H9 (cell line): ENCODE data around the gene OPA3. TPM values are rescaled to one million over a fixed set of nuclear protein-coding genes. Genes with fewer than 3 reads are reported as not detected.

Experiments used
- DNase-seq: peaks from one replicate; pipeline ENCODE4 v3.0.0-alpha.2; 2017
- H2AFZ ChIP-seq: one replicate; pipeline ENCODE4 v1.6.1; 2013; ENCODE audit warnings: mild to moderate bottlenecking, low read length, control low read depth, moderate library complexity
- H2AK5ac ChIP-seq: 2 replicates; pipeline ENCODE4 v1.6.1; 2013; ENCODE audit warnings: low read length, control low read depth, mixed read lengths; ENCODE audit not compliant: insufficient read length
- H2BK120ac ChIP-seq: one replicate; pipeline ENCODE4 v1.6.1; 2013; ENCODE audit warnings: low read depth, mild to moderate bottlenecking, low read length, control low read depth, inconsistent platforms; ENCODE audit not compliant: poor library complexity, severe bottlenecking
- H2BK12ac ChIP-seq: 2 replicates; pipeline ENCODE4 v1.6.1; 2013; ENCODE audit warnings: low read length, control low read depth, mixed read lengths, low read depth; ENCODE audit not compliant: insufficient read length
- H2BK15ac ChIP-seq: 2 replicates; pipeline ENCODE4 v1.6.1; 2013; ENCODE audit warnings: low read depth, low read length, control low read depth
- H2BK20ac ChIP-seq: one replicate; pipeline ENCODE4 v1.6.1; 2013; ENCODE audit warnings: low read depth, mild to moderate bottlenecking, low read length, control low read depth, inconsistent platforms; ENCODE audit not compliant: poor library complexity, severe bottlenecking
- H2BK5ac ChIP-seq: 2 replicates; pipeline ENCODE4 v1.6.1; 2013; ENCODE audit warnings: low read length, control low read depth, mixed read lengths; ENCODE audit not compliant: insufficient read length
- H3K14ac ChIP-seq: 2 replicates; pipeline ENCODE4 v1.6.1; 2013; ENCODE audit warnings: low read length, control low read depth; ENCODE audit not compliant: insufficient read depth
- H3K18ac ChIP-seq: 2 replicates; pipeline ENCODE4 v1.6.1; 2013; ENCODE audit warnings: low read depth, mild to moderate bottlenecking, mixed read lengths, low read length, control low read depth; ENCODE audit not compliant: insufficient read length
- H3K23ac ChIP-seq: 2 replicates; pipeline ENCODE4 v1.6.1; 2013; ENCODE audit warnings: low read length, control low read depth, mixed read lengths, low read depth; ENCODE audit not compliant: insufficient read length
- H3K23me2 ChIP-seq: 2 replicates; pipeline ENCODE4 v1.6.1; 2013; ENCODE audit warnings: low read depth, mild to moderate bottlenecking, mixed read lengths, low read length, control low read depth; ENCODE audit not compliant: insufficient read length, poor library complexity, severe bottlenecking
- H3K27ac ChIP-seq: 2 replicates; pipeline ENCODE4 v1.5.1; 2013; ENCODE audit warnings: low read length, control low read depth, mixed read lengths, low read depth; ENCODE audit not compliant: insufficient read length
- H3K27me3 ChIP-seq: 2 replicates; pipeline ENCODE4 v1.6.1; 2013; ENCODE audit warnings: low read length, control low read depth, inconsistent platforms; ENCODE audit not compliant: insufficient read depth
- H3K4ac ChIP-seq: 2 replicates; pipeline ENCODE4 v1.6.1; 2013; ENCODE audit warnings: low read depth, mild to moderate bottlenecking, control low read depth, inconsistent platforms, low read length, moderate library complexity
- H3K4me1 ChIP-seq: 2 replicates; pipeline ENCODE4 v1.6.1; 2013; ENCODE audit warnings: low read length, control low read depth, inconsistent platforms; ENCODE audit not compliant: insufficient read depth
- H3K4me2 ChIP-seq: 2 replicates; pipeline ENCODE4 v1.6.1; 2013; ENCODE audit warnings: low read length, control low read depth, mixed read lengths; ENCODE audit not compliant: insufficient read length, insufficient read depth
- H3K56ac ChIP-seq: 2 replicates; pipeline ENCODE4 v1.6.1; 2013; ENCODE audit warnings: low read depth, mild to moderate bottlenecking, mixed read lengths, low read length, control low read depth; ENCODE audit not compliant: insufficient read length
- H3K79me1 ChIP-seq: 2 replicates; pipeline ENCODE4 v1.6.1; 2013; ENCODE audit warnings: low read depth, mild to moderate bottlenecking, moderate library complexity, low read length, control low read depth, inconsistent platforms; ENCODE audit not compliant: insufficient read depth, poor library complexity, severe bottlenecking
- H3K79me2 ChIP-seq: 2 replicates; pipeline ENCODE4 v1.6.1; 2013; ENCODE audit warnings: low read length, control low read depth, inconsistent platforms; ENCODE audit not compliant: insufficient read depth
- H3K9ac ChIP-seq: 2 replicates; pipeline ENCODE4 v1.6.1; 2013; ENCODE audit warnings: low read length, control low read depth, mixed read lengths; ENCODE audit not compliant: insufficient read length; ENCODE audit errors: extremely low read depth
- H3K9me3 ChIP-seq: one replicate; pipeline ENCODE4 v1.6.1; 2013; ENCODE audit warnings: low read depth, low read length, inconsistent platforms; ENCODE audit not compliant: control insufficient read depth
- H3T11ph ChIP-seq: one replicate; pipeline ENCODE4 v1.6.1; 2013; ENCODE audit warnings: mild to moderate bottlenecking, low read length, control low read depth, inconsistent platforms
- H4K20me1 ChIP-seq: one replicate; pipeline ENCODE4 v1.6.1; 2013; ENCODE audit not compliant: control insufficient read depth, insufficient read length, insufficient read depth
- H4K5ac ChIP-seq: 2 replicates; pipeline ENCODE4 v1.6.1; 2013; ENCODE audit warnings: low read depth, mild to moderate bottlenecking, mixed read lengths, low read length, control low read depth; ENCODE audit not compliant: insufficient read length
- H4K8ac ChIP-seq: replicated peaks from 2 replicates; pipeline ENCODE4 v1.6.1; 2013; ENCODE audit warnings: low read length, control low read depth, mixed read lengths, low read depth; ENCODE audit not compliant: insufficient read length
- H4K91ac ChIP-seq: 2 replicates; pipeline ENCODE4 v1.6.1; 2013; ENCODE audit warnings: low read depth, mild to moderate bottlenecking, moderate library complexity, mixed read lengths, low read length, control low read depth; ENCODE audit not compliant: insufficient read length
- H3K27ac Mint-ChIP-seq, 3 experiments: 2 replicates in 2 of 3; 3 replicates in 1 of 3; pipeline ENCODE4 v1.8.0; 2020 to 2021; ENCODE audit warnings: mixed read lengths in 3 of 3, mild to moderate bottlenecking in 1 of 3, moderate library complexity in 1 of 3
- H3K27me3 Mint-ChIP-seq: 2 replicates; pipeline ENCODE4 v1.8.0; 2021; ENCODE audit warnings: low read depth, mild to moderate bottlenecking, moderate library complexity, mixed read lengths
- H3K36me3 Mint-ChIP-seq, 3 experiments: 2 replicates in 2 of 3; 3 replicates in 1 of 3; pipeline ENCODE4 v1.8.0; 2020 to 2021; ENCODE audit warnings: low read depth in 3 of 3, mixed read lengths in 3 of 3; ENCODE audit not compliant: insufficient read depth in 1 of 3
- H3K4me1 Mint-ChIP-seq, 2 experiments: 2 replicates each; pipeline ENCODE4 v1.8.0; 2020; ENCODE audit warnings: mixed read lengths in 2 of 2
- H3K4me3 Mint-ChIP-seq, 2 experiments: 2 replicates in 1 of 2; 3 replicates in 1 of 2; pipeline ENCODE4 v1.8.0; 2020 to 2021; ENCODE audit warnings: mild to moderate bottlenecking in 2 of 2, mixed read lengths in 2 of 2, moderate library complexity in 1 of 2
- H3K9me3 Mint-ChIP-seq, 2 experiments: 2 replicates in 1 of 2; 3 replicates in 1 of 2; pipeline ENCODE4 v1.8.0; 2020; ENCODE audit warnings: mild to moderate bottlenecking in 2 of 2, mixed read lengths in 2 of 2, moderate library complexity in 1 of 2
- WGBS: extraction: QIAGEN DNeasy Blood & Tissue Kit; methylation state at CpG from one replicate; pipeline ENCODE4 v1.1.7; 2013; ENCODE audit warnings: missing lambda C conversion rate, low lambda C conversion rate, mixed read lengths; ENCODE audit not compliant: insufficient read length; ENCODE audit errors: extremely low coverage; 5-methylcytosine and 5-hydroxymethylcytosine counted together
- total RNA-seq: library from RNA; stranded (reverse); gene quantifications from 2 replicates; pipeline ENCODE4 v1.2.1, GENCODE V29; 2021
- TF ChIP-seq, protein P1 (sequence below): fragments of 200-600 bp; sonication (generic); conservative IDR thresholded peaks from 3 replicates; pipeline ENCODE4 v1.8.0; 2021; ENCODE audit warnings: antibody characterized with exemption, mild to moderate bottlenecking

Gene OPA3
- total RNA-seq, 1 experiment from 2014 or later: 13.0 TPM

- peak within 1 kb of the TSS; percentile 83 for H3K14ac ChIP-seq
- no peak within 1 kb of the TSS for H4K8ac ChIP-seq
- Mint-ChIP-seq H3K4me1 (peaks cover 16 to 26% of the 10 kb centered on the region in 2 experiments), H3K27me3 (no peaks in the 10 kb centered on the region), H3K4me3 (peak within 1 kb of the TSS; percentile 81 to 96), H3K36me3 (peaks cover 0 to 20% (median 7%) of the 10 kb centered on the region in 3 experiments; a peak in 4 of 7 replicates), H3K9me3 (no peaks in the 10 kb centered on the region; a peak in 1 of 5 replicates), H3K27ac (peak within 1 kb of the TSS; percentile 85 to 95 (median 91))
- no peak within 1 kb of the TSS for H2BK5ac ChIP-seq
- no peak within 1 kb of the TSS for H3K23ac ChIP-seq
- H3K4me2 ChIP-seq: peak within 1 kb of the TSS; percentile 88
- H2BK120ac ChIP-seq: no peak within 1 kb of the TSS
- no peak within 1 kb of the TSS for H2AFZ ChIP-seq
- H3K27ac ChIP-seq: no peak within 1 kb of the TSS
- TF ChIP-seq, protein P1, sequence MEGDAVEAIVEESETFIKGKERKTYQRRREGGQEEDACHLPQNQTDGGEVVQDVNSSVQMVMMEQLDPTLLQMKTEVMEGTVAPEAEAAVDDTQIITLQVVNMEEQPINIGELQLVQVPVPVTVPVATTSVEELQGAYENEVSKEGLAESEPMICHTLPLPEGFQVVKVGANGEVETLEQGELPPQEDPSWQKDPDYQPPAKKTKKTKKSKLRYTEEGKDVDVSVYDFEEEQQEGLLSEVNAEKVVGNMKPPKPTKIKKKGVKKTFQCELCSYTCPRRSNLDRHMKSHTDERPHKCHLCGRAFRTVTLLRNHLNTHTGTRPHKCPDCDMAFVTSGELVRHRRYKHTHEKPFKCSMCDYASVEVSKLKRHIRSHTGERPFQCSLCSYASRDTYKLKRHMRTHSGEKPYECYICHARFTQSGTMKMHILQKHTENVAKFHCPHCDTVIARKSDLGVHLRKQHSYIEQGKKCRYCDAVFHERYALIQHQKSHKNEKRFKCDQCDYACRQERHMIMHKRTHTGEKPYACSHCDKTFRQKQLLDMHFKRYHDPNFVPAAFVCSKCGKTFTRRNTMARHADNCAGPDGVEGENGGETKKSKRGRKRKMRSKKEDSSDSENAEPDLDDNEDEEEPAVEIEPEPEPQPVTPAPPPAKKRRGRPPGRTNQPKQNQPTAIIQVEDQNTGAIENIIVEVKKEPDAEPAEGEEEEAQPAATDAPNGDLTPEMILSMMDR: no peak
- H3K9me3 ChIP-seq: no peaks in the 10 kb centered on the region
- H3K4me1 ChIP-seq: no peaks in the 10 kb centered on the region; the same call in 1 of the 2 replicates
- no CpG with 5 or more reads among the region's 65 CpGs for WGBS
- H3K27me3 ChIP-seq: no peaks in the 10 kb centered on the region
- no peak within 1 kb of the TSS for H2AK5ac ChIP-seq
- peaks cover 12% of the 10 kb centered on the region for H3K79me1 ChIP-seq
- DNase-seq: peak; percentile 91
- H4K91ac ChIP-seq: no peak within 1 kb of the TSS
- no peak within 1 kb of the TSS; the same call in 1 of the 2 replicates for H3K4ac ChIP-seq
- H3K9ac ChIP-seq: peak within 1 kb of the TSS; percentile 69
- no peak within 1 kb of the TSS for H2BK15ac ChIP-seq
- no peak within 1 kb of the TSS for H3T11ph ChIP-seq
- no peaks in the 10 kb centered on the region for H4K20me1 ChIP-seq
- H2BK12ac ChIP-seq: no peak within 1 kb of the TSS
- H3K23me2 ChIP-seq: peaks cover 20% of the 10 kb centered on the region
- peak within 1 kb of the TSS; percentile 92 for H3K18ac ChIP-seq
- no peak within 1 kb of the TSS for H4K5ac ChIP-seq
- no peak within 1 kb of the TSS for H3K56ac ChIP-seq
- no peak within 1 kb of the TSS for H2BK20ac ChIP-seq
- peaks cover 34% of the 10 kb centered on the region; the same call in 1 of the 2 replicates for H3K79me2 ChIP-seq
Measured at GRCh38 chr19:45506989-45507871, 77.4 kb downstream of the OPA3 start, which contains the start of gene VASP. TSS of gene VASP (plus strand) at chr19:45507479. CDS start at chr19:45507772, 293 bp downstream.
